Measurements from ENCODE around the gene IL1RN.

IL1RN gene

GRCh38 chr2:113123726-113124125, 3.7 kb upstream of the IL1RN start:
- Mint-ChIP-seq H3K27ac (ENCODE audit: low read depth) (no peak overlapping the region), H3K4me3 (no peak overlapping the region), H3K36me3 (ENCODE audit: insufficient read depth) (no peaks in the 10 kb centered on the region), H3K4me1 (peaks cover 17% of the 10 kb centered on the region), H3K27me3 (no peaks in the 10 kb centered on the region), H3K9me3 (no peaks in the 10 kb centered on the region)
- DNase-seq (ENCODE audit: low spot score in 2 of 2) (no peak), ATAC-seq (replicated peaks; ENCODE audit: extremely low read depth, poor library complexity, severe bottlenecking) (no peak)

GRCh38 chr2:113124181-113124961, 3.0 kb upstream of the IL1RN start:
- no peak for ATAC-seq (replicated peaks; ENCODE audit: extremely low read depth, poor library complexity, severe bottlenecking)

GRCh38 chr2:113124984-113125855, 2.2 kb upstream of the IL1RN start:
- Mint-ChIP-seq H3K4me1 (peaks cover 17% of the 10 kb centered on the region), H3K27ac (ENCODE audit: low read depth) (no peak overlapping the region), H3K9me3 (no peaks in the 10 kb centered on the region), H3K4me3 (no peak overlapping the region), H3K27me3 (no peaks in the 10 kb centered on the region), H3K36me3 (ENCODE audit: insufficient read depth) (no peaks in the 10 kb centered on the region)
- ATAC-seq (replicated peaks; ENCODE audit: extremely low read depth, poor library complexity, severe bottlenecking), result no peak
- DNase-seq (ENCODE audit: low spot score in 2 of 2), result no peak

More at GRCh38 chr2:113124181-113124961, 3.0 kb upstream of the IL1RN start:
- Mint-ChIP-seq H3K27me3 (no peaks in the 10 kb centered on the region), H3K4me1 (peaks cover 17% of the 10 kb centered on the region), H3K36me3 (ENCODE audit: insufficient read depth) (no peaks in the 10 kb centered on the region), H3K9me3 (no peaks in the 10 kb centered on the region), H3K4me3 (no peak overlapping the region), H3K27ac (ENCODE audit: low read depth) (no peak overlapping the region)
- no peak for DNase-seq (ENCODE audit: low spot score in 2 of 2)

GRCh38 chr2:113127646-113128570, 510 bp downstream of the IL1RN start:
- H3K4me3 Mint-ChIP-seq, result no peak overlapping the region

GRCh38 chr2:113129519-113130078, 2.2 kb downstream of the IL1RN start:
- no peaks in the 10 kb centered on the region for H3K36me3 Mint-ChIP-seq (ENCODE audit: insufficient read depth)
- H3K9me3 Mint-ChIP-seq, result no peaks in the 10 kb centered on the region
- ATAC-seq (replicated peaks; ENCODE audit: extremely low read depth, poor library complexity, severe bottlenecking), result no peak
- no peak for DNase-seq (ENCODE audit: low spot score in 2 of 2)
- no peak overlapping the region for H3K27ac Mint-ChIP-seq (ENCODE audit: low read depth)
- H3K27me3 Mint-ChIP-seq, result no peaks in the 10 kb centered on the region
- H3K4me1 Mint-ChIP-seq, result peaks cover 8% of the 10 kb centered on the region
- no peak overlapping the region for H3K4me3 Mint-ChIP-seq

More at GRCh38 chr2:113127646-113128570, 510 bp downstream of the IL1RN start:
- DNase-seq (ENCODE audit: low spot score in 2 of 2) (no peak), ATAC-seq (replicated peaks; ENCODE audit: extremely low read depth, poor library complexity, severe bottlenecking) (no peak)
- Mint-ChIP-seq H3K9me3 (no peaks in the 10 kb centered on the region), H3K27me3 (no peaks in the 10 kb centered on the region), H3K27ac (ENCODE audit: low read depth) (peak overlapping the region; percentile 67), H3K36me3 (ENCODE audit: insufficient read depth) (no peaks in the 10 kb centered on the region), H3K4me1 (peaks cover 17% of the 10 kb centered on the region)

GRCh38 chr2:113131352-113132185, 4.2 kb downstream of the IL1RN start:
- ATAC-seq (replicated peaks; ENCODE audit: extremely low read depth, poor library complexity, severe bottlenecking), result no peak
- Mint-ChIP-seq H3K4me1 (peaks cover 8% of the 10 kb centered on the region), H3K27me3 (no peaks in the 10 kb centered on the region), H3K9me3 (no peaks in the 10 kb centered on the region), H3K36me3 (ENCODE audit: insufficient read depth) (no peaks in the 10 kb centered on the region), H3K27ac (ENCODE audit: low read depth) (peak overlapping the region; percentile 44), H3K4me3 (no peak overlapping the region)
- no peak for DNase-seq (ENCODE audit: low spot score in 2 of 2)

- H3K36me3 Mint-ChIP-seq (ENCODE audit: insufficient read depth), result no peaks in the 10 kb centered on the region
- H3K27ac Mint-ChIP-seq (ENCODE audit: low read depth), result no peak overlapping the region
- DNase-seq (ENCODE audit: low spot score in 2 of 2) (no peak), ATAC-seq (replicated peaks; ENCODE audit: extremely low read depth, poor library complexity, severe bottlenecking) (no peak)
- no peak overlapping the region for H3K4me3 Mint-ChIP-seq
- H3K4me1 Mint-ChIP-seq, result peaks cover 7% of the 10 kb centered on the region
- H3K9me3 Mint-ChIP-seq, result no peaks in the 10 kb centered on the region
- no peaks in the 10 kb centered on the region for H3K27me3 Mint-ChIP-seq
These were observed 5.1 kb downstream of the IL1RN start for GRCh38 chr2:113132414-113133021.

GRCh38 chr2:113133704-113134598, 6.6 kb downstream of the IL1RN start:
- Mint-ChIP-seq H3K4me3 (no peak overlapping the region), H3K9me3 (no peaks in the 10 kb centered on the region), H3K27me3 (no peaks in the 10 kb centered on the region), H3K27ac (ENCODE audit: low read depth) (peak overlapping the region; percentile 23), H3K36me3 (ENCODE audit: insufficient read depth) (no peaks in the 10 kb centered on the region), H3K4me1 (peaks cover 15% of the 10 kb centered on the region)
- DNase-seq (ENCODE audit: low spot score in 2 of 2), result no peak
- no peak for ATAC-seq (replicated peaks; ENCODE audit: extremely low read depth, poor library complexity, severe bottlenecking)

- Mint-ChIP-seq H3K27me3 (no peaks in the 10 kb centered on the region), H3K36me3 (ENCODE audit: insufficient read depth) (no peaks in the 10 kb centered on the region), H3K27ac (ENCODE audit: low read depth) (no peak overlapping the region), H3K9me3 (no peaks in the 10 kb centered on the region), H3K4me3 (no peak overlapping the region), H3K4me1 (peaks cover 17% of the 10 kb centered on the region)
- DNase-seq (ENCODE audit: low spot score in 2 of 2) (no peak), ATAC-seq (replicated peaks; ENCODE audit: extremely low read depth, poor library complexity, severe bottlenecking) (no peak)
These were observed 7.3 kb downstream of the IL1RN start for GRCh38 chr2:113134717-113135116.

GRCh38 chr2:113135317-113135716, 7.9 kb downstream of the IL1RN start:
- Mint-ChIP-seq H3K27ac (ENCODE audit: low read depth) (no peak overlapping the region), H3K27me3 (no peaks in the 10 kb centered on the region), H3K36me3 (ENCODE audit: insufficient read depth) (no peaks in the 10 kb centered on the region), H3K9me3 (no peaks in the 10 kb centered on the region), H3K4me3 (no peak overlapping the region), H3K4me1 (peaks cover 17% of the 10 kb centered on the region)
- ATAC-seq (replicated peaks; ENCODE audit: extremely low read depth, poor library complexity, severe bottlenecking) (no peak), DNase-seq (ENCODE audit: low spot score in 2 of 2) (no peak)

All from central memory CD8-positive, alpha-beta T cell (primary cell).